GM23248 (cell line): ENCODE measurements around the gene CHST14. TPM values are rescaled to one million over a fixed set of nuclear protein-coding genes. Genes with fewer than 3 reads are reported as not detected.

Experiments used
- DNase-seq: peaks from one replicate; pipeline ENCODE4 v3.0.0-alpha.2; 2015
- H2AFZ ChIP-seq: fragments of 200-600 bp; sonication (generic); 2 replicates; pipeline ENCODE4 v1.6.1; 2016; ENCODE audit warnings: antibody characterized with exemption
- H3F3A ChIP-seq: fragments of 200-600 bp; sonication (generic); 2 replicates; pipeline ENCODE4 v1.6.1; 2016; ENCODE audit warnings: mild to moderate bottlenecking, antibody characterized with exemption, mixed run types; ENCODE audit not compliant: insufficient read depth
- H3K27ac ChIP-seq: fragments of 200-600 bp; sonication (generic); 2 replicates; pipeline ENCODE4 v1.5.1; 2016; ENCODE audit warnings: mild to moderate bottlenecking
- H3K27me3 ChIP-seq: fragments of 200-600 bp; sonication (generic); replicated peaks from 2 replicates; pipeline ENCODE4 v1.6.1; 2016; ENCODE audit warnings: mild to moderate bottlenecking; ENCODE audit not compliant: insufficient read depth
- H3K36me3 ChIP-seq: fragments of 200-600 bp; sonication (generic); 2 replicates; pipeline ENCODE4 v1.6.1; 2016; ENCODE audit warnings: low read depth, mild to moderate bottlenecking
- H3K4me1 ChIP-seq: fragments of 200-600 bp; sonication (generic); 2 replicates; pipeline ENCODE4 v1.6.1; 2016; ENCODE audit warnings: mild to moderate bottlenecking; ENCODE audit not compliant: insufficient read depth
- H3K4me2 ChIP-seq: fragments of 200-600 bp; sonication (generic); one replicate; pipeline ENCODE4 v1.6.1; 2016; ENCODE audit warnings: mild to moderate bottlenecking; ENCODE audit not compliant: unreplicated experiment
- H3K4me3 ChIP-seq: fragments of 200-600 bp; sonication (generic); 2 replicates; pipeline ENCODE4 v1.5.1; 2016; ENCODE audit warnings: mild to moderate bottlenecking
- H3K79me2 ChIP-seq: fragments of 200-600 bp; sonication (generic); 2 replicates; pipeline ENCODE4 v1.6.1; 2016; ENCODE audit warnings: mild to moderate bottlenecking; ENCODE audit not compliant: insufficient read depth
- H3K9ac ChIP-seq: fragments of 200-600 bp; sonication (generic); 2 replicates; pipeline ENCODE4 v1.6.1; 2016; ENCODE audit warnings: mild to moderate bottlenecking
- H3K9me2 ChIP-seq: fragments of 200-600 bp; sonication (generic); 2 replicates; pipeline ENCODE4 v1.6.1; 2016; ENCODE audit warnings: mixed run types, mild to moderate bottlenecking, moderate library complexity; ENCODE audit not compliant: insufficient read depth
- H3K9me3 ChIP-seq: fragments of 200-600 bp; sonication (generic); one replicate; pipeline ENCODE4 v1.6.1; 2017; ENCODE audit warnings: low read depth
- H4K20me1 ChIP-seq: fragments of 200-600 bp; sonication (generic); 2 replicates; pipeline ENCODE4 v1.6.0; 2016; ENCODE audit not compliant: insufficient read depth
- EZH2 ChIP-seq: fragments of 200-600 bp; sonication (generic); IDR thresholded peaks from 2 replicates; pipeline ENCODE4 v1.6.1; 2018; ENCODE audit warnings: antibody characterized with exemption, mild to moderate bottlenecking; ENCODE audit not compliant: insufficient read depth, poor library complexity, severe bottlenecking
- EZH2phosphoT487 ChIP-seq: fragments of 200-600 bp; sonication (generic); IDR thresholded peaks from 2 replicates; pipeline ENCODE4 v1.6.1; 2018; ENCODE audit warnings: antibody characterized with exemption, moderate library complexity, mild to moderate bottlenecking, low read depth; ENCODE audit not compliant: insufficient read depth
- WGBS, 2 experiments: methylation state at CpG; one replicate each; pipeline ENCODE4 v1.1.6; 2015 to 2017; ENCODE audit warnings: low lambda C conversion rate in 2 of 2, low coverage in 1 of 2; ENCODE audit errors: missing lambda C conversion rate in 2 of 2; 5-methylcytosine and 5-hydroxymethylcytosine counted together
- in situ Hi-C: fragments of 300-500 bp; cut with MboI; formaldehyde crosslinking; loops from 2 replicates; pipeline ENCODE4 v1.15.0; 2020
- polyA plus RNA-seq: library from polyadenylated mRNA; unstranded; fragments of >200 nt; fragmentation: Nextera tagmentation; extraction: Ambion mirVana; gene quantifications from 2 replicates; pipeline ENCODE4 v1.2.1, GENCODE V29; 2016
- total RNA-seq: library from RNA; depleted of rRNA; stranded (reverse); fragments of >200 nt; shearing (Covaris generic); gene quantifications from 2 replicates; pipeline ENCODE4 v1.2.3, GENCODE V29; 2014

The CHST14 gene
- total and polyA plus RNA-seq, 2 experiments from 2014 or later, result 18.7 to 26.6 TPM

GRCh38 chr15:40425681-40426080 lies 45.1 kb upstream of the CHST14 start:
- Histone ChIP-seq H3F3A (peaks cover 16% of the 10 kb centered on the region), H3K9me3 (no peaks in the 10 kb centered on the region), H3K36me3 (no peaks in the 10 kb centered on the region), H3K9ac (no peak overlapping the region), H3K79me2 (no peaks in the 10 kb centered on the region), H2AFZ (no peak overlapping the region), H3K9me2 (no peaks in the 10 kb centered on the region), H3K27me3 (no peaks in the 10 kb centered on the region), H3K27ac (no peak overlapping the region), H3K4me3 (no peak overlapping the region), H4K20me1 (no peaks in the 10 kb centered on the region), H3K4me2 (no peak overlapping the region), H3K4me1 (peaks cover 10% of the 10 kb centered on the region)
- TF ChIP-seq EZH2phosphoT487 (no peak), EZH2 (no peak)
- WGBS, 2 experiments, result 91 to 92% methylated on average over 5 of the region's 5 CpGs
- DNase-seq, result no peak
- in situ Hi-C loops, result no loop called here

DNA sequence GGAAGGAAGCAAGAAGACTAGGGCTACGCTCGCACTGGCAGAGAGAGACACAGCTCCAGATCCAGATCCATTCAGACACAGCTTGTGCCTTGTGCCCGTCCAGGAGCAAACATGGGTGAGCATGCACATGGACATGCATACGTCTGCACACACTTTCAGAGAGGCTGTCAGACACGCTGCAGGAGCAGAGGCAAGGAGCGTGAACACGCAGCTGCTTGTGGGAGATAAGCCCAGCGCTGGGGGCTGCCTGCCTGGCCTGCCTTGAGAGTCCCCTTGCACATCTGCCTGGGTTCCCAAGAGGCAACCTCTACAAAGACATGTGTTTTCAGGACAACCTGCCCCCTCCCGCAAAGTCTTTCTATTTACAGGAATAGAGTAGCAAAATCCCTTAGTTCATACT lies 43.6 kb upstream of the CHST14 start:
- in situ Hi-C loops, result no loop called here

GRCh38 chr15:40428185-40428584 lies 42.6 kb upstream of the CHST14 start:
- Histone ChIP-seq H3K27me3 (no peaks in the 10 kb centered on the region), H3K4me3 (no peak overlapping the region), H3F3A (peaks cover 15% of the 10 kb centered on the region), H3K27ac (no peak overlapping the region), H3K79me2 (no peaks in the 10 kb centered on the region), H3K9me3 (no peaks in the 10 kb centered on the region), H3K4me1 (peaks cover 10% of the 10 kb centered on the region), H2AFZ (no peak overlapping the region), H3K36me3 (no peaks in the 10 kb centered on the region), H3K4me2 (no peak overlapping the region), H3K9ac (no peak overlapping the region), H4K20me1 (no peaks in the 10 kb centered on the region), H3K9me2 (no peaks in the 10 kb centered on the region)
- no peak for DNase-seq
- in situ Hi-C loops, result no loop called here
- 69 to 74% methylated on average over 4 of the region's 4 CpGs for WGBS, 2 experiments
- TF ChIP-seq EZH2phosphoT487 (no peak), EZH2 (no peak)

More for the DNA sequence above, 43.6 kb upstream of the CHST14 start:
- Histone ChIP-seq H2AFZ (no peak overlapping the region), H3K4me1 (peaks cover 10% of the 10 kb centered on the region), H3K9ac (no peak overlapping the region), H4K20me1 (no peaks in the 10 kb centered on the region), H3K27me3 (no peaks in the 10 kb centered on the region), H3K79me2 (no peaks in the 10 kb centered on the region), H3K4me2 (no peak overlapping the region), H3K36me3 (no peaks in the 10 kb centered on the region), H3K4me3 (no peak overlapping the region), H3K9me2 (no peaks in the 10 kb centered on the region), H3F3A (peaks cover 15% of the 10 kb centered on the region), H3K27ac (no peak overlapping the region), H3K9me3 (no peaks in the 10 kb centered on the region)
- DNase-seq, result no peak
- whole genome bisulfite sequencing, 2 experiments, result 86 to 89% methylated on average over 9 of the region's 9 CpGs
- TF ChIP-seq EZH2, result no peak
- TF ChIP-seq EZH2phosphoT487, result no peak

GRCh38 chr15:40429068-40429710 lies 41.6 kb upstream of the CHST14 start:
- H3K4me3 ChIP-seq, result no peak overlapping the region
- H3K9me3 ChIP-seq, result no peaks in the 10 kb centered on the region
- H3K36me3 ChIP-seq, result no peaks in the 10 kb centered on the region
- H3K79me2 ChIP-seq, result no peaks in the 10 kb centered on the region
- no peak for DNase-seq
- no peaks in the 10 kb centered on the region for H3K27me3 ChIP-seq
- peaks cover 15% of the 10 kb centered on the region for H3F3A ChIP-seq
- H3K9ac ChIP-seq, result no peak overlapping the region
- 71 to 82% methylated on average over 9 to 10 of the region's 10 CpGs for WGBS, 2 experiments
- H3K27ac ChIP-seq, result no peak overlapping the region
- no peaks in the 10 kb centered on the region for H3K9me2 ChIP-seq
- H3K4me1 ChIP-seq, result peaks cover 10% of the 10 kb centered on the region
- TF ChIP-seq EZH2, result no peak
- no peak for TF ChIP-seq EZH2phosphoT487
- H4K20me1 ChIP-seq, result no peaks in the 10 kb centered on the region
- in situ Hi-C loops, result no loop called here
- no peak overlapping the region for H3K4me2 ChIP-seq
- no peak overlapping the region for H2AFZ ChIP-seq
